Measurements from ENCODE around the gene EHMT1.

GRCh38 chr9:137632230-137633161 is 13.7 kb downstream of the EHMT1 start:
- TF ChIP-seq SNAI2 (CRISPR knock-in tag; IDR thresholded peaks at IDR 0.05) (no peak), TSHZ2 (CRISPR knock-in tag; IDR thresholded peaks at IDR 0.05) (no peak), CSDC2 (CRISPR knock-in tag; IDR thresholded peaks at IDR 0.05) (no peak), PPARA (CRISPR knock-in tag; IDR thresholded peaks at IDR 0.05; ENCODE audit: borderline replicate concordance) (no peak), ZFP30 (CRISPR knock-in tag; IDR thresholded peaks at IDR 0.05) (no peak), RARB (CRISPR knock-in tag; IDR thresholded peaks at IDR 0.05) (no peak), ZNF565 (CRISPR knock-in tag; conservative IDR thresholded peaks at IDR 0.05; ENCODE audit: low read depth) (no peak), ZFP3 (CRISPR knock-in tag; IDR thresholded peaks at IDR 0.05) (no peak), ZC3H10 (CRISPR knock-in tag; IDR thresholded peaks at IDR 0.05) (no peak), TOX (CRISPR knock-in tag; IDR thresholded peaks at IDR 0.05; ENCODE audit: borderline replicate concordance) (no peak), BACH2 (CRISPR knock-in tag; IDR thresholded peaks at IDR 0.05; ENCODE audit: borderline replicate concordance) (no peak)
